ENCODE data around the gene BRDT.

The BRDT gene

GRCh38 chr1:91948097-91948496, 1.1 kb upstream of the BRDT start:
- Mint-ChIP-seq H3K27me3 (no peaks in the 10 kb centered on the region), H3K27ac (peak overlapping the region; percentile 12), H3K4me3 (peak overlapping the region; percentile 43), H3K4me1 (ENCODE audit: low read depth) (peaks cover 16% of the 10 kb centered on the region), H3K36me3 (ENCODE audit: low read depth) (no peaks in the 10 kb centered on the region), H3K9me3 (peaks cover 2% of the 10 kb centered on the region)
- no peak for DNase-seq

- no peak for DNase-seq
- Mint-ChIP-seq H3K4me3 (peak overlapping the region; percentile 43), H3K4me1 (ENCODE audit: low read depth) (peaks cover 16% of the 10 kb centered on the region), H3K9me3 (peaks cover 2% of the 10 kb centered on the region), H3K27me3 (no peaks in the 10 kb centered on the region), H3K27ac (peak overlapping the region; percentile 12), H3K36me3 (ENCODE audit: low read depth) (no peaks in the 10 kb centered on the region)
Observed at GRCh38 chr1:91948501-91949355, 473 bp upstream of the BRDT start.

- H3K4me3 Mint-ChIP-seq = no peak overlapping the region
- H3K27me3 Mint-ChIP-seq = no peaks in the 10 kb centered on the region
- no peak for DNase-seq
- H3K27ac Mint-ChIP-seq = no peak overlapping the region
- no peaks in the 10 kb centered on the region for H3K36me3 Mint-ChIP-seq (ENCODE audit: low read depth)
- peaks cover 2% of the 10 kb centered on the region for H3K9me3 Mint-ChIP-seq
- peaks cover 16% of the 10 kb centered on the region for H3K4me1 Mint-ChIP-seq (ENCODE audit: low read depth)
Observed at GRCh38 chr1:91952187-91952586, 3.0 kb downstream of the BRDT start.

- Mint-ChIP-seq H3K27me3 (no peaks in the 10 kb centered on the region), H3K36me3 (ENCODE audit: low read depth) (no peaks in the 10 kb centered on the region), H3K4me3 (no peak overlapping the region), H3K4me1 (ENCODE audit: low read depth) (no peaks in the 10 kb centered on the region), H3K27ac (no peak overlapping the region), H3K9me3 (no peaks in the 10 kb centered on the region)
- no peak for DNase-seq
Observed at GRCh38 chr1:91958926-91959325, 9.7 kb downstream of the BRDT start.

GRCh38 chr1:91968334-91968733, 19.1 kb downstream of the BRDT start:
- no peak for DNase-seq
- no peaks in the 10 kb centered on the region for H3K36me3 Mint-ChIP-seq (ENCODE audit: low read depth)
- H3K4me3 Mint-ChIP-seq = no peak overlapping the region
- no peaks in the 10 kb centered on the region for H3K9me3 Mint-ChIP-seq
- H3K27ac Mint-ChIP-seq = no peak overlapping the region
- H3K27me3 Mint-ChIP-seq = no peaks in the 10 kb centered on the region
- H3K4me1 Mint-ChIP-seq (ENCODE audit: low read depth) = no peaks in the 10 kb centered on the region

- DNase-seq = no peak
- Mint-ChIP-seq H3K27ac (no peak overlapping the region), H3K36me3 (ENCODE audit: low read depth) (no peaks in the 10 kb centered on the region)
Observed at GRCh38 chr1:91979383-91979782, 30.2 kb downstream of the BRDT start.

GRCh38 chr1:91980663-91981062, 31.5 kb downstream of the BRDT start:
- no peak overlapping the region for H3K27ac Mint-ChIP-seq

More at GRCh38 chr1:91979383-91979782, 30.2 kb downstream of the BRDT start:
- Mint-ChIP-seq H3K27me3 (peaks cover 2% of the 10 kb centered on the region), H3K9me3 (no peaks in the 10 kb centered on the region), H3K4me3 (no peak overlapping the region), H3K4me1 (ENCODE audit: low read depth) (no peaks in the 10 kb centered on the region)

GRCh38 chr1:91981996-91982609, 32.9 kb downstream of the BRDT start:
- DNase-seq = no peak
- Mint-ChIP-seq H3K27ac (no peak overlapping the region), H3K36me3 (ENCODE audit: low read depth) (no peaks in the 10 kb centered on the region), H3K4me1 (ENCODE audit: low read depth) (no peaks in the 10 kb centered on the region), H3K4me3 (no peak overlapping the region), H3K27me3 (peaks cover 2% of the 10 kb centered on the region), H3K9me3 (no peaks in the 10 kb centered on the region)

More at GRCh38 chr1:91980663-91981062, 31.5 kb downstream of the BRDT start:
- no peaks in the 10 kb centered on the region for H3K36me3 Mint-ChIP-seq (ENCODE audit: low read depth)
- DNase-seq = no peak
- H3K9me3 Mint-ChIP-seq = no peaks in the 10 kb centered on the region
- H3K27me3 Mint-ChIP-seq = peaks cover 2% of the 10 kb centered on the region
- no peak overlapping the region for H3K4me3 Mint-ChIP-seq
- no peaks in the 10 kb centered on the region for H3K4me1 Mint-ChIP-seq (ENCODE audit: low read depth)

GRCh38 chr1:91993256-91993655, 44.1 kb downstream of the BRDT start:
- Mint-ChIP-seq H3K4me1 (ENCODE audit: low read depth) (no peaks in the 10 kb centered on the region), H3K27me3 (no peaks in the 10 kb centered on the region), H3K9me3 (no peaks in the 10 kb centered on the region), H3K4me3 (no peak overlapping the region), H3K27ac (no peak overlapping the region), H3K36me3 (ENCODE audit: low read depth) (no peaks in the 10 kb centered on the region)
- DNase-seq = no peak

- H3K4me3 Mint-ChIP-seq = no peak overlapping the region
Observed at GRCh38 chr1:91997607-91998195, 48.5 kb downstream of the BRDT start.

GRCh38 chr1:92004129-92004528, 54.9 kb downstream of the BRDT start:
- Mint-ChIP-seq H3K4me3 (no peak overlapping the region), H3K27ac (no peak overlapping the region), H3K4me1 (ENCODE audit: low read depth) (no peaks in the 10 kb centered on the region), H3K9me3 (no peaks in the 10 kb centered on the region), H3K27me3 (no peaks in the 10 kb centered on the region), H3K36me3 (ENCODE audit: low read depth) (no peaks in the 10 kb centered on the region)
- DNase-seq = no peak

More at GRCh38 chr1:91997607-91998195, 48.5 kb downstream of the BRDT start:
- Mint-ChIP-seq H3K9me3 (no peaks in the 10 kb centered on the region), H3K36me3 (ENCODE audit: low read depth) (no peaks in the 10 kb centered on the region), H3K4me1 (ENCODE audit: low read depth) (no peaks in the 10 kb centered on the region), H3K27ac (no peak overlapping the region), H3K27me3 (no peaks in the 10 kb centered on the region)
- DNase-seq = no peak

GRCh38 chr1:92013923-92014322, 64.7 kb downstream of the BRDT start:
- no peak overlapping the region for H3K27ac Mint-ChIP-seq
- no peaks in the 10 kb centered on the region for H3K36me3 Mint-ChIP-seq (ENCODE audit: low read depth)
- no peaks in the 10 kb centered on the region for H3K9me3 Mint-ChIP-seq
- DNase-seq = no peak
- H3K4me1 Mint-ChIP-seq (ENCODE audit: low read depth) = peaks cover 16% of the 10 kb centered on the region
- no peak overlapping the region for H3K4me3 Mint-ChIP-seq
- H3K27me3 Mint-ChIP-seq = no peaks in the 10 kb centered on the region

GRCh38 chr1:92016720-92017316, 67.6 kb downstream of the BRDT start:
- Mint-ChIP-seq H3K9me3 (no peaks in the 10 kb centered on the region), H3K4me1 (ENCODE audit: low read depth) (peaks cover 16% of the 10 kb centered on the region), H3K36me3 (ENCODE audit: low read depth) (no peaks in the 10 kb centered on the region), H3K27me3 (no peaks in the 10 kb centered on the region), H3K27ac (peak overlapping the region; percentile 1), H3K4me3 (no peak overlapping the region)
- no peak for DNase-seq

GRCh38 chr1:92017656-92018055, 68.5 kb downstream of the BRDT start:
- DNase-seq = no peak
- H3K27me3 Mint-ChIP-seq = peaks cover under 1% of the 10 kb centered on the region
- no peak overlapping the region for H3K4me3 Mint-ChIP-seq
- no peak overlapping the region for H3K27ac Mint-ChIP-seq
- peaks cover 16% of the 10 kb centered on the region for H3K4me1 Mint-ChIP-seq (ENCODE audit: low read depth)
- no peaks in the 10 kb centered on the region for H3K36me3 Mint-ChIP-seq (ENCODE audit: low read depth)
- H3K9me3 Mint-ChIP-seq = no peaks in the 10 kb centered on the region
